Ishikawa (cell line): Measurements from ENCODE around the gene FLVCR2.

ENCODE experiments used
- CEBPB ChIP-seq: IDR thresholded peaks from 2 replicates; pipeline ENCODE4 v1.6.1; 2012
- CREB1 ChIP-seq: IDR thresholded peaks from 2 replicates; pipeline ENCODE4 v1.6.1; 2012; ENCODE audit warnings: low read depth
- RAD21 ChIP-seq: IDR thresholded peaks from 2 replicates; pipeline ENCODE4 v1.6.1; 2012; ENCODE audit warnings: low read depth
- TF ChIP-seq, protein P1 (sequence below): IDR thresholded peaks from 2 replicates; pipeline ENCODE4 v1.6.1; 2012

DNA sequence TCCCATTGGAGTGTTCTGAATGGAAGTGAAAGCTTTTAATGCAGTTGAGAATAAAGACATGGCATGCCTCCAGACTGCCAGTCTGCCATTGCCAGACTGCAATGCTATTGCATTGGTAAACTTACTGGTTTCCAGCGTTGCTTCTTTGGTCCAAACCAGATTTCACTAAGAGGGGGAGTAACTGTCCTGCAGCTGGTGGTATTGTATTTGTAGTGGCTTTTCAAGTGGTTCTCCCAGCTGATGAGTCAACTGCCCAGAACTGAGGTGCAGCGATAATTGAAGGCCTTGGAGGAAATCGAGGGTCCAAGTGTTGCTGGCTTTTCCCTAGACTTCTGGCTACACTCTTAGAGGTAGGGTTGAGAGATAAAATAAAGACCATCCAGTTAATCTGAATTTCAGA, 50.4 kb downstream of the FLVCR2 start:
- no peak for TF ChIP-seq CEBPB
- TF ChIP-seq, protein P1, sequence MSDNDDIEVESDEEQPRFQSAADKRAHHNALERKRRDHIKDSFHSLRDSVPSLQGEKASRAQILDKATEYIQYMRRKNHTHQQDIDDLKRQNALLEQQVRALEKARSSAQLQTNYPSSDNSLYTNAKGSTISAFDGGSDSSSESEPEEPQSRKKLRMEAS: no peak
- TF ChIP-seq RAD21: no peak
- TF ChIP-seq CREB1: no peak
